K562 (cell line): ENCODE measurements around the gene VPREB3. TPM values are rescaled to one million over a fixed set of nuclear protein-coding genes. Genes with fewer than 3 reads are reported as not detected.

Source experiments
- CREB1 ChIP-seq, 2 experiments: sonication (generic) in 1 of 2; formaldehyde crosslinking in 1 of 2; IDR thresholded peaks; 2 replicates each; pipeline versions ENCODE4 v1.6.1 to v1.8.0; 2012 to 2022; ENCODE audit warnings: inconsistent platforms in 1 of 2, mild to moderate bottlenecking in 1 of 2, missing genetic modification reagents in 1 of 2, moderate library complexity in 1 of 2
- CXXC5 ChIP-seq: fragments of 250-450 bp; sonication (Bioruptor Pico); IDR thresholded peaks from 2 replicates; pipeline ENCODE4 v1.8.0; 2022; ENCODE audit warnings: inconsistent platforms, mild to moderate bottlenecking, moderate library complexity
- E2F6 ChIP-seq, 2 experiments: IDR thresholded peaks; 2 replicates each; pipeline ENCODE4 v1.6.1; 2011; ENCODE audit warnings: borderline replicate concordance in 1 of 2, control low read depth in 1 of 2, low read depth in 1 of 2, low read length in 1 of 2, mild to moderate bottlenecking in 1 of 2, mixed read lengths in 1 of 2, moderate library complexity in 1 of 2; ENCODE audit not compliant: insufficient read depth in 1 of 2, insufficient read length in 1 of 2, poor library complexity in 1 of 2, severe bottlenecking in 1 of 2; ENCODE audit errors: extremely low read depth in 1 of 2
- ELF1 ChIP-seq: fragments of 200-800 bp; sonication (Bioruptor generic); IDR thresholded peaks from 2 replicates; pipeline ENCODE4 v1.6.1; 2016; ENCODE audit warnings: missing genetic modification characterization, missing compliant biosample characterization
- ELF2 ChIP-seq: fragments of 250-450 bp; sonication (Bioruptor Pico); IDR thresholded peaks from 2 replicates; pipeline ENCODE4 v1.5.0; 2021; ENCODE audit warnings: mild to moderate bottlenecking
- EP300 ChIP-seq: IDR thresholded peaks from 2 replicates; pipeline ENCODE4 v1.6.1; 2012; ENCODE audit warnings: low read length, improper control_type of control experiment
- MAFG ChIP-seq: fragments of 450-650 bp; conservative IDR thresholded peaks from 2 replicates; pipeline ENCODE4 v1.6.1; 2016; ENCODE audit warnings: missing genetic modification characterization, missing compliant biosample characterization
- MYNN ChIP-seq, 2 experiments: sonication (generic); formaldehyde crosslinking in 1 of 2; IDR thresholded peaks; 2 replicates each; pipeline versions ENCODE4 v1.5.0 to v1.6.1; 2016 to 2020; ENCODE audit warnings: antibody characterized with exemption in 1 of 2, missing genetic modification reagents in 1 of 2
- NBN ChIP-seq: fragments of 450-650 bp; IDR thresholded peaks from 2 replicates; pipeline ENCODE4 v1.6.1; 2016; ENCODE audit warnings: low read depth, mild to moderate bottlenecking
- NCOA4 ChIP-seq: fragments of 450-650 bp; IDR thresholded peaks from 2 replicates; pipeline ENCODE4 v1.6.1; 2018; ENCODE audit warnings: mild to moderate bottlenecking; ENCODE audit not compliant: partially characterized antibody
- NRF1 ChIP-seq, 2 experiments: fragments of 450-650 bp; IDR thresholded peaks in 1 of 2; conservative IDR thresholded peaks in 1 of 2; 2 replicates each; pipeline ENCODE4 v1.6.1; 2014; ENCODE audit warnings: mild to moderate bottlenecking in 2 of 2
- RB1 ChIP-seq: fragments of 450-650 bp; IDR thresholded peaks from 2 replicates; pipeline ENCODE4 v1.6.1; 2017; ENCODE audit warnings: low read depth, mild to moderate bottlenecking
- RFX5 ChIP-seq: IDR thresholded peaks from 2 replicates; pipeline ENCODE4 v1.6.1; 2011; ENCODE audit warnings: low read depth, mild to moderate bottlenecking, improper control_type of control experiment, low read length
- RNF2 ChIP-seq: sonication (generic); IDR thresholded peaks from 2 replicates; pipeline ENCODE4 v1.6.1; 2016
- SMAD4 ChIP-seq: fragments of 250-450 bp; sonication (Bioruptor Pico); conservative IDR thresholded peaks from 2 replicates; pipeline ENCODE4 v1.8.0; 2021; ENCODE audit warnings: inconsistent platforms, mild to moderate bottlenecking, moderate library complexity
- SMARCC2 ChIP-seq: fragments of 450-650 bp; IDR thresholded peaks from 2 replicates; pipeline ENCODE4 v1.6.1; 2017; ENCODE audit warnings: antibody characterized with exemption, moderate library complexity, mild to moderate bottlenecking, low read depth
- SUPT5H ChIP-seq: fragments of 450-650 bp; IDR thresholded peaks from 2 replicates; pipeline ENCODE4 v1.6.1; 2016
- TAF1 ChIP-seq: IDR thresholded peaks from 2 replicates; pipeline ENCODE4 v1.6.1; 2011; ENCODE audit warnings: mild to moderate bottlenecking, low read length, moderate library complexity; ENCODE audit not compliant: insufficient read depth, control insufficient read depth, severe bottlenecking; ENCODE audit errors: extremely low read depth
- TBP ChIP-seq: optimal IDR thresholded peaks from 2 replicates; pipeline ENCODE3; 2011; ENCODE audit warnings: low read depth, low read length, improper control_type of control experiment
- TFAP4 ChIP-seq: sonication (generic); formaldehyde crosslinking; IDR thresholded peaks from 2 replicates; pipeline ENCODE4 v1.8.0; 2022; ENCODE audit warnings: missing genetic modification reagents, mild to moderate bottlenecking, moderate library complexity, borderline replicate concordance
- ZNF232 ChIP-seq: sonication (generic); formaldehyde crosslinking; IDR thresholded peaks from 2 replicates; pipeline ENCODE4 v1.8.0; 2022; ENCODE audit warnings: mild to moderate bottlenecking, missing genetic modification reagents
- ZNF24 ChIP-seq: fragments of 450-650 bp; IDR thresholded peaks from 2 replicates; pipeline ENCODE4 v1.6.1; 2016
- ZNF263 ChIP-seq: sonication (generic); formaldehyde crosslinking; IDR thresholded peaks from 2 replicates; pipeline ENCODE4 v1.8.0; 2022; ENCODE audit warnings: mild to moderate bottlenecking, missing genetic modification reagents, borderline replicate concordance
- ZSCAN32 ChIP-seq: fragments of 450-650 bp; formaldehyde crosslinking; IDR thresholded peaks from 2 replicates; pipeline ENCODE4 v1.4.0; 2020; ENCODE audit warnings: mild to moderate bottlenecking, moderate library complexity
- polyA plus RNA-seq, 8 experiments: library from polyadenylated mRNA; depleted of rRNA in 4 of 8; stranded (reverse) in 5 of 8; unstranded in 3 of 8; fragments of >200 nt; fragmentation: Nextera tagmentation in 2 of 8; fragmentation: Illumina TruSeq in 1 of 8; extraction: Ambion mirVana in 2 of 8; extraction: Trizol in 1 of 8; gene quantifications; 2 replicates each; pipeline versions ENCODE4 v1.2.1 to v1.2.3, GENCODE V29; 2011 to 2014; ENCODE audit warnings: inconsistent platforms in 1 of 8, missing spikeins in 1 of 8
- total RNA-seq, 7 experiments: library from RNA; depleted of rRNA in 6 of 7; stranded (reverse); fragments of >200 nt in 6 of 7; fragmentation: Illumina TruSeq in 2 of 7; extraction: Trizol in 2 of 7; gene quantifications; 2 replicates each; pipeline versions ENCODE4 v1.2.1 to v1.2.3, GENCODE V29; 2011 to 2021; ENCODE audit warnings: low replicate concordance in 1 of 7

The VPREB3 gene
- total and polyA plus RNA-seq, 9 of the 15 experiments (the other 6 are each of a cell fraction or from before 2014, with no cell fraction given), result 0.14 to 0.71 (median 0.20) TPM; not detected in 6

GRCh38 chr22:23750714-23751440 is 3.3 kb downstream of the VPREB3 start, which contains the start of gene ZNF70 (continued):
- TF ChIP-seq E2F6 (IDR thresholded peaks at IDR 0.05; ENCODE audit: borderline replicate concordance in 1 of 2, extremely low read depth in 1 of 2, insufficient read depth in 1 of 2, insufficient read length in 1 of 2, low read depth in 1 of 2, low read length in 1 of 2, poor library complexity in 1 of 2, severe bottlenecking in 1 of 2), result peak; percentile 49 to 53
- no peak for TF ChIP-seq MAFG (tag)
- TF ChIP-seq NCOA4, result no peak
- TF ChIP-seq SUPT5H, result peak; percentile 78
- TF ChIP-seq SMARCC2, result no peak
- TF ChIP-seq ZNF24, result no peak
- no peak for TF ChIP-seq MYNN (IDR thresholded peaks at IDR 0.05)
- TF ChIP-seq MYNN (CRISPR knock-in tag; IDR thresholded peaks at IDR 0.05), result no peak
- peak; percentile 77 for TF ChIP-seq TAF1
- peak; percentile 43 for TF ChIP-seq TBP
- peak; percentile 37; the same call in 1 of the 2 replicates for TF ChIP-seq ZNF263 (CRISPR knock-in tag)
- TF ChIP-seq TFAP4 (CRISPR knock-in tag), result peak; percentile 41
- TF ChIP-seq NRF1 (conservative IDR thresholded peaks at IDR 0.05 in 1 of 2, IDR thresholded peaks at IDR 0.05 in 1 of 2), result peak; percentile 8 to 49; a peak in 1 of 4 replicates
- peak; percentile 48; the same call in 1 of the 2 replicates for TF ChIP-seq RFX5
- peak; percentile 94 for TF ChIP-seq ELF2 (CRISPR knock-in tag)
- TF ChIP-seq CXXC5, result peak; percentile 81
- TF ChIP-seq ZSCAN32, result no peak
- TF ChIP-seq CREB1 (IDR thresholded peaks at IDR 0.05), result peak; percentile 59; the same call in 1 of the 2 replicates
- TF ChIP-seq CREB1 (CRISPR knock-in tag; IDR thresholded peaks at IDR 0.05), result no peak
- TF ChIP-seq EP300, result no peak
- peak; percentile 65; the same call in 1 of the 2 replicates for TF ChIP-seq RB1
- no peak for TF ChIP-seq NBN
- peak; percentile 91 for TF ChIP-seq ELF1
- no peak for TF ChIP-seq ZNF232 (CRISPR knock-in tag)
- TF ChIP-seq SMAD4, result peak; percentile 51; the same call in 1 of the 2 replicates
- 0 out of 2 replicates have a peak, but pooled peaks have one; percentile 20 for TF ChIP-seq RNF2
